Endothelial cell (in vitro differentiated cells): ENCODE measurements around the gene TEX28. TPM values are rescaled to one million over a fixed set of nuclear protein-coding genes. Genes with fewer than 3 reads are reported as not detected.
"Not testable (repeated sequence)": the region's sequence is repeated elsewhere in the genome, so short reads cannot be mapped to it uniquely, and the experiment has no call there.

Experiments used
- DNase-seq: peaks from one replicate; pipeline ENCODE4 v3.0.0; 2021; ENCODE audit warnings: low spot score
- H3K27ac Mint-ChIP-seq: one replicate; pipeline ENCODE4 v1.8.0; 2021; ENCODE audit warnings: mixed read lengths, inconsistent platforms; ENCODE audit not compliant: unreplicated experiment
- H3K27me3 Mint-ChIP-seq: one replicate; pipeline ENCODE4 v1.8.0; 2021; ENCODE audit warnings: mild to moderate bottlenecking, moderate library complexity, mixed read lengths, inconsistent platforms; ENCODE audit not compliant: unreplicated experiment
- H3K36me3 Mint-ChIP-seq: one replicate; pipeline ENCODE4 v1.8.0; 2021; ENCODE audit warnings: mild to moderate bottlenecking, low read depth, mixed read lengths, inconsistent platforms; ENCODE audit not compliant: unreplicated experiment
- H3K4me1 Mint-ChIP-seq: one replicate; pipeline ENCODE4 v1.8.0; 2021; ENCODE audit warnings: mild to moderate bottlenecking, mixed read lengths, inconsistent platforms; ENCODE audit not compliant: unreplicated experiment
- H3K4me3 Mint-ChIP-seq: one replicate; pipeline ENCODE4 v1.8.0; 2021; ENCODE audit warnings: mild to moderate bottlenecking, mixed read lengths, inconsistent platforms; ENCODE audit not compliant: unreplicated experiment
- H3K9me3 Mint-ChIP-seq: one replicate; pipeline ENCODE4 v1.8.0; 2021; ENCODE audit warnings: mixed read lengths, inconsistent platforms; ENCODE audit not compliant: unreplicated experiment
- CTCF ChIP-seq: fragments of 200-600 bp; sonication (generic); IDR thresholded peaks from one replicate; pipeline ENCODE4 v1.5.0; 2021; ENCODE audit warnings: antibody characterized with exemption; ENCODE audit not compliant: unreplicated experiment
- long read RNA-seq: library from polyadenylated mRNA; unstranded; transcript quantifications from one replicate; pipeline ENCODE4 v2.0.0, GENCODE V29; 2020; ENCODE audit not compliant: unreplicated experiment
- total RNA-seq: library from RNA; stranded (reverse); fragmentation: NEBNext Ultra II Directional; extraction: Animal tissue kit (Norgen Biotek cat#: 25700); gene quantifications from one replicate; pipeline ENCODE4 v1.2.1, GENCODE V29; 2021; ENCODE audit not compliant: unreplicated experiment

The TEX28 gene
- not detected for total RNA-seq
- long read RNA-seq = 0 reads

GRCh38 chrX:154294791-154295574 is at the start of gene TEX28:
Gene TEX28, minus strand, starts transcription at chrX:154295124. Its CDS starts 3,007 bp downstream, at chrX:154292117.
- no peak for TF ChIP-seq CTCF
- DNase-seq = no peak
- Mint-ChIP-seq H3K36me3 (no peaks in the 10 kb centered on the region), H3K4me3 (no peak within 1 kb of the TSS), H3K27me3 (no peaks in the 10 kb centered on the region), H3K27ac (no peak within 1 kb of the TSS), H3K4me1 (no peaks in the 10 kb centered on the region), H3K9me3 (no peaks in the 10 kb centered on the region)

- not testable (repeated sequence) for H3K27ac Mint-ChIP-seq, H3K4me3 Mint-ChIP-seq, H3K36me3 Mint-ChIP-seq, DNase-seq, H3K4me1 Mint-ChIP-seq, H3K27me3 Mint-ChIP-seq, H3K9me3 Mint-ChIP-seq
These were observed 48.7 kb upstream of the TEX28 start for GRCh38 chrX:154343620-154344019.

GRCh38 chrX:154343063-154343462 is 48.1 kb upstream of the TEX28 start:
- H3K4me1 Mint-ChIP-seq, H3K27ac Mint-ChIP-seq, H3K27me3 Mint-ChIP-seq, DNase-seq, H3K36me3 Mint-ChIP-seq, H3K4me3 Mint-ChIP-seq, H3K9me3 Mint-ChIP-seq: not testable (repeated sequence)

GRCh38 chrX:154341399-154342298 is 46.7 kb upstream of the TEX28 start:
- not testable (repeated sequence) for H3K4me1 Mint-ChIP-seq, H3K27me3 Mint-ChIP-seq, H3K4me3 Mint-ChIP-seq, DNase-seq, H3K36me3 Mint-ChIP-seq, H3K27ac Mint-ChIP-seq, H3K9me3 Mint-ChIP-seq

GRCh38 chrX:154334496-154334895 is 39.6 kb upstream of the TEX28 start:
- TF ChIP-seq CTCF = no peak
- Mint-ChIP-seq H3K4me3 (no peak overlapping the region), H3K4me1 (no peaks in the 10 kb centered on the region), H3K27ac (no peak overlapping the region), H3K9me3 (no peaks in the 10 kb centered on the region), H3K27me3 (no peaks in the 10 kb centered on the region), H3K36me3 (no peaks in the 10 kb centered on the region)
- no peak for DNase-seq

- TF ChIP-seq CTCF = no peak
- no peak overlapping the region for H3K27ac Mint-ChIP-seq
- H3K36me3 Mint-ChIP-seq = no peaks in the 10 kb centered on the region
- DNase-seq = no peak
- no peaks in the 10 kb centered on the region for H3K4me1 Mint-ChIP-seq
- no peaks in the 10 kb centered on the region for H3K9me3 Mint-ChIP-seq
- H3K4me3 Mint-ChIP-seq = no peak overlapping the region
- H3K27me3 Mint-ChIP-seq = no peaks in the 10 kb centered on the region
These were observed 38.9 kb upstream of the TEX28 start for GRCh38 chrX:154333837-154334271.
